ENCODE data around the gene PCGF1.
"Not testable (repeated sequence)": the region's sequence is repeated elsewhere in the genome, so short reads cannot be mapped to it uniquely, and the experiment has no call there.

The PCGF1 gene

DNA sequence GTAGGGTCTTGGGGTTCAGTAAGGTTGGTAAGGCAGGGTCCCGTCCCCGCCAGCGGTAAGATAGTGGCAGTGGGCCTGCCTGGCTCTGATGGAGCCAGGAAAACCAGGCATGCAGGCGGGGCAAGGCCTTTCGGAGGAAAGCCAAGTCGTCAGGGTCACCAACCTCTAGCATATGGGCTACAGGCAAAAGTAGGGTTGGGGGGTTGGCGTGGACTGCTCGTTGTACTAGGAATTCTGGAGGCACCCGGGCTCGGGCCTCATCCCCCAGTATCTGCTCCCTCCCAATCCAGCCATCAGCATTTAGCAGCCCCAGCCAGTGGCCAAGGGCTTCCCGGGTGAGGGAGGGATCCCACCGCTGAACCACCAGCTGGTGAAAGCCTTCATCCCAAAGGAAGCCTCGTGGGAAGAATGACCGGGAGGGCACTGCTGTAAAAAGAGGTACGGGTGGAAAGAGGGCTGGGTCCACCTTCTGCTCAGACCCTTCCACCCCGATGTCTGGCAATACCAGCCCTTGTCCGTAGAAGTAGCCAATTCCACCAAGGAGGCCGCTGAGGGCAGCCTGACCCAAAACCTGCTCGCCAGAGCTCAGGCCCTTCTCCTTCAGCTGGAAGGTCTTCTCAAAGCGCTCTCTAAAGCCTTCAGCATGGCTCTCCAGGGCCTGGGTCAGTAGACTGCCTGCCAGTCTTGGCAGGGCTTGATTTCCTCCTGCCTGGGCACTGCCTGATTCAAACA lies 45.3 kb downstream of the PCGF1 start:
- H3K4me3 ChIP-seq (ENCODE audit: low read depth, low read length), result no peak overlapping the region
- H3K9me3 ChIP-seq (ENCODE audit: control insufficient read depth, insufficient read depth, low read depth, low read length), result no peaks in the 10 kb centered on the region
- 0 out of 2 replicates have a peak, but pooled peaks cover 3% of the 10 kb centered on the region for H3K4me1 ChIP-seq (ENCODE audit: control insufficient read depth, insufficient read depth, low read length)
- H3K27me3 ChIP-seq (ENCODE audit: control insufficient read depth, insufficient read depth, low read length), result no peaks in the 10 kb centered on the region
- H3K36me3 ChIP-seq (ENCODE audit: control insufficient read depth, insufficient read depth, low read length), result peaks cover 23% of the 10 kb centered on the region
- H3K27ac ChIP-seq (ENCODE audit: low read depth, low read length), result no peak overlapping the region
- no peak overlapping the region for H3K9ac ChIP-seq (ENCODE audit: low read length)

DNA sequence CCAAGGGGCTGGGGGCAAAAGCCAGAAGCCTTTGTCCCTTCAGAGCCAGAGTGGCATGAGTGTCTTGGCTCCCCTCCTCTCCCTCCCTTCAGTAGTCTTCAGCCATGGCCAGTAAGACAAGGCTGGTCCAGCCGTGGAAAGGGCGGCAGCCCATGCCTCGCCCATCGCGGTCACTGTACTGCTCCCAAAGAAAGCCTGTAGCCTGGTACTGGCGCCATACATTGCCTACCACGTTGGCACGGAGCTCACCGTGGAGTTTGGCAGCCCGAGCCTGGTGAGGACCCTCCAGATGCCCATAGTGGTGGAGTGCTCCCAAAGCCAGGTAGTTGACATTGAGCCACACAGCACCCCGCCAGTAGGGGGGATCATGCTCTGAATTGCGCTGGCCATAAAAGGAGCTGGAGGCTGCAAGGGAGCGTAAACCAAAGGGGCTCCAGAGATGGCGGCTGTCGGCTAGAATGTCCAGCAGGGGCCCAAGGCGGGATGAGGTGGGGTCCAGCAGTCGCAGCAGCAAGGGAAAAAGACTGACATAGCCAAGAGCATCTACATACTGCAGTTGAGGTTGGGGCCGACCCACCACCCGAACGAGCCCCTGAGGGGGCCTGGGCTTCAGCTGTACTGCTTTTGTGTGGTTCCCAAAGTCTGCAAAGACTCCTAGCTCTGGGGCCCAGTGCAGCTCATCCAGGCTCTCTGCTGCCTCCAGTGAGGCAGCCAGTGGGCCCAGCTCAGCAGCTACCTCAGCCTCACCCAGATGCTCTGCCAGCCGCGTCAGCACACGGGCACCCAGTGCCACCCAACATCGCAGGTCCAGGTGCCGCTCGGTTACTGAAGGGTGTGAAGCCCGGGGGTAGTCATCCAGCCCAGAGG lies 46.1 kb downstream of the PCGF1 start:
- H3K4me1 ChIP-seq (ENCODE audit: control insufficient read depth, insufficient read depth, low read length), result 0 out of 2 replicates have a peak, but pooled peaks cover 3% of the 10 kb centered on the region
- H3K27me3 ChIP-seq (ENCODE audit: control insufficient read depth, insufficient read depth, low read length), result no peaks in the 10 kb centered on the region
- no peaks in the 10 kb centered on the region for H3K9me3 ChIP-seq (ENCODE audit: control insufficient read depth, insufficient read depth, low read depth, low read length)
- no peak overlapping the region for H3K27ac ChIP-seq (ENCODE audit: low read depth, low read length)
- no peak overlapping the region for H3K4me3 ChIP-seq (ENCODE audit: low read depth, low read length)
- peaks cover 23% of the 10 kb centered on the region for H3K36me3 ChIP-seq (ENCODE audit: control insufficient read depth, insufficient read depth, low read length)
- no peak overlapping the region for H3K9ac ChIP-seq (ENCODE audit: low read length)

DNA sequence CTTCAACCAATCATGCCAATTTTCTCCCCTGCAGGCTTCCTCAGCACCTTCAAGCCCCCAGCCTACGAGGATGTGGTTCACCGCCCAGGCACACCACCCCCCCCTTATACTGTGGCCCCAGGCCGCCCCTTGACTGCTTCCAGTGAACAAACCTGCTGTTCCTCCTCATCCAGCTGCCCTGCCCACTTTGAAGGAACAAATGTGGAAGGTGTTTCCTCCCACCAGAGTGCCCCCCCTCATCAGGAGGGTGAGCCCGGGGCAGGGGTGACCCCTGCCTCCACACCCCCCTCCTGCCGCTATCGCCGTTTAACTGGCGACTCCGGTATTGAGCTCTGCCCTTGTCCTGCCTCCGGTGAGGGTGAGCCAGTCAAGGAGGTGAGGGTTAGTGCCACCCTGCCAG lies 47.3 kb downstream of the PCGF1 start:
- not testable (repeated sequence) for H3K9me3 ChIP-seq (ENCODE audit: control insufficient read depth, insufficient read depth, low read depth, low read length); H3K9ac ChIP-seq (ENCODE audit: low read length); H3K4me3 ChIP-seq (ENCODE audit: low read depth, low read length); H3K27ac ChIP-seq (ENCODE audit: low read depth, low read length); H3K27me3 ChIP-seq (ENCODE audit: control insufficient read depth, insufficient read depth, low read length); H3K4me1 ChIP-seq (ENCODE audit: control insufficient read depth, insufficient read depth, low read length)
- H3K36me3 ChIP-seq (ENCODE audit: control insufficient read depth, insufficient read depth, low read length), result peaks cover 23% of the 10 kb centered on the region

DNA sequence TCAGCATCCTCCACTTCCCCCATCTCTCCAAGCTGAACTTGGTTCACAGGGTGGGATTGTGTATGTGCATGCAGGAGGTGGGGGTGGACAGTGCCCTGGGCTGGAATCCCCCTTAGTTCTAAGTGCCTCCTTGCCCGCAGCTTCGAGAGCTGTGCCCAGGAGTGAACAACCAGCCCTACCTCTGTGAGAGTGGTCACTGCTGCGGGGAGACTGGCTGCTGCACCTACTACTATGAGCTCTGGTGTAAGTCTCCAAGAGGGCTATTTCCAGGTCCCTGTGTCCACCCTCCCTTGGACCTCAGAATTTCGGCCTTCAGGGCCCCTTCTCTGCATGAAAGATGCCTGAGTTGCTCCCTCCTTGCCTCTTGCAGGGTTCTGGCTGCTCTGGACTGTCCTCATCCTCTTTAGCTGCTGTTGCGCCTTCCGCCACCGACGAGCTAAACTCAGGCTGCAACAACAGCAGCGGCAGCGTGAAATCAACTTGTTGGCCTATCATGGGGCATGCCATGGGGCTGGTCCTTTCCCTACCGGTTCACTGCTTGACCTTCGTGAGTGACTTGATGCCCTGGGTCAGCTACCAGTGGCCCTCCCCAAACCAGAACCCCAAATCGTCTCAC lies 47.9 kb downstream of the PCGF1 start:
- peak overlapping the region; percentile 91 for H3K4me3 ChIP-seq (ENCODE audit: low read depth, low read length)
- not testable (repeated sequence) for H3K27ac ChIP-seq (ENCODE audit: low read depth, low read length)

DNA sequence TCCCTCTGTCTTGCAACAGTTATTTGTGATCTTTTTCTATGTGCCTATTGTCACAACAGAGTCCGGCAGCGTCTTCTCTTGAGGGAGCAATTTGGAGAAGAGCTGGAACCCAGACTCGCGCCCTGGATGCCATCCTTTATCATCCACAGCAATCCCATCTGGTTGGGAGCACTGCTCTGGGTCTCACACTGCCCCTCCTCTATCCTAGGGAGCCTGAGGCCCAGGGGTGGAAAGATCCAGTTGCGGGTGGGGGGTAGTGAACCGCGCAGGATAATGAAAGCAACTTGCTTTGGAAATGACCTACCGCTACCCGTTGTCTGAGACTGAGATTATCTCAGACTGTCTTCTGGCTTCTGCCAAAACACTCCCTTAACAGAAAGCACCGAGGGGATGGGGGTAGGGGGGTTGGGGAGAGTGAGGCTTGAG lies 48.5 kb downstream of the PCGF1 start:
- Histone ChIP-seq H3K9ac (ENCODE audit: low read length) (peak overlapping the region; percentile 89), H3K4me3 (ENCODE audit: low read depth, low read length) (peak overlapping the region; percentile 91), H3K4me1 (ENCODE audit: control insufficient read depth, insufficient read depth, low read length) (0 out of 2 replicates have a peak, but pooled peaks cover 5% of the 10 kb centered on the region), H3K27ac (ENCODE audit: low read depth, low read length) (no peak overlapping the region), H3K27me3 (ENCODE audit: control insufficient read depth, insufficient read depth, low read length) (no peaks in the 10 kb centered on the region), H3K36me3 (ENCODE audit: control insufficient read depth, insufficient read depth, low read length) (peaks cover 23% of the 10 kb centered on the region), H3K9me3 (ENCODE audit: control insufficient read depth, insufficient read depth, low read depth, low read length) (no peaks in the 10 kb centered on the region)

More for the DNA sequence above, 47.9 kb downstream of the PCGF1 start:
- not testable (repeated sequence) for H3K27me3 ChIP-seq (ENCODE audit: control insufficient read depth, insufficient read depth, low read length); H3K4me1 ChIP-seq (ENCODE audit: control insufficient read depth, insufficient read depth, low read length); H3K9me3 ChIP-seq (ENCODE audit: control insufficient read depth, insufficient read depth, low read depth, low read length)
- peak overlapping the region; percentile 14 for H3K9ac ChIP-seq (ENCODE audit: low read length)
- peaks cover 23% of the 10 kb centered on the region for H3K36me3 ChIP-seq (ENCODE audit: control insufficient read depth, insufficient read depth, low read length)

DNA sequence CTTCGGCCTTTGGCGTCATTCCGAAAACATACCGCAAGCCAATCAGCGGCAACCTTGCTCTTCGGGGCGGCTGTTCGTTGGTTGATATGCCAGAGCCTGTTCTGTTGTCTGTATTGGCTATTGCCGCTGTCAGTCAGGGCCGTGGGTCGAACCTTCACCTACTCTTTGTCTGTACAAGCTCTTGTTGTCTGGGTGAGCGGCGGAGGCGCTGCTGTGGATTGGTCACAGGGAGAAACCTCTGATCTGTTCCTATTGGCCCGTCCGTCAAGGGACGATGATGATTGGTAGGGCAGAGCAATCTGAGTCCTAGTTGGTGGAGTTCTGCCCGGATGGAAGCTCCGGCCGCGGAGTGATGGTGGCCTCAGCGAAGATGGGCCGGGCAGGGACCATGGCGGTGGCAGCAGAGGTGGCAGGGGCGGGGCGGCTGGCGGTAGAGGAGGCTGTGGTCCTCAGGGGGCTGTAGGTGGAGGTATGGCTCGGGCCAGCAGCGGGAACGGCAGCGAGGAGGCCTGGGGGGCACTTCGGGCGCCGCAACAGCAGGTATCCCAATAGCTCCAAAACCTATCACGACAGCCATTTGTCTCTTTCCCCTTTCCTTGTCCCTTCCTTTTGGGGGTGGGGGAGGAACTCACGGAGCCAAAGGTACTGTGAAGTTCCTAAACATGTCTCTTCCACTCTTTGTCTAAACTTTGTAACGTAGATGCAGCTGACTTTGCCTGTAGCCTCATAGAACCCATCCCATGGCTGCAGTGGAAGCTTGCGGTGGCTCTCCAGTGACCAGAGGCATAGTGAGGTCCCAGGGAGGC lies 49.2 kb downstream of the PCGF1 start, which contains the start of gene WBP1:
WBP1 (plus strand) TSS at position 307 of the 806 bp plus-strand sequence; CDS start at position 472, 165 bp downstream.
- Histone ChIP-seq H3K4me3 (ENCODE audit: low read depth, low read length) (peak within 1 kb of the TSS; percentile 91), H3K9me3 (ENCODE audit: control insufficient read depth, insufficient read depth, low read depth, low read length) (no peaks in the 10 kb centered on the region), H3K36me3 (ENCODE audit: control insufficient read depth, insufficient read depth, low read length) (peaks cover 22% of the 10 kb centered on the region), H3K27me3 (ENCODE audit: control insufficient read depth, insufficient read depth, low read length) (no peaks in the 10 kb centered on the region), H3K9ac (ENCODE audit: low read length) (peak within 1 kb of the TSS; percentile 89), H3K4me1 (ENCODE audit: control insufficient read depth, insufficient read depth, low read length) (0 out of 2 replicates have a peak, but pooled peaks cover 5% of the 10 kb centered on the region), H3K27ac (ENCODE audit: low read depth, low read length) (peak within 1 kb of the TSS; percentile 71)

DNA sequence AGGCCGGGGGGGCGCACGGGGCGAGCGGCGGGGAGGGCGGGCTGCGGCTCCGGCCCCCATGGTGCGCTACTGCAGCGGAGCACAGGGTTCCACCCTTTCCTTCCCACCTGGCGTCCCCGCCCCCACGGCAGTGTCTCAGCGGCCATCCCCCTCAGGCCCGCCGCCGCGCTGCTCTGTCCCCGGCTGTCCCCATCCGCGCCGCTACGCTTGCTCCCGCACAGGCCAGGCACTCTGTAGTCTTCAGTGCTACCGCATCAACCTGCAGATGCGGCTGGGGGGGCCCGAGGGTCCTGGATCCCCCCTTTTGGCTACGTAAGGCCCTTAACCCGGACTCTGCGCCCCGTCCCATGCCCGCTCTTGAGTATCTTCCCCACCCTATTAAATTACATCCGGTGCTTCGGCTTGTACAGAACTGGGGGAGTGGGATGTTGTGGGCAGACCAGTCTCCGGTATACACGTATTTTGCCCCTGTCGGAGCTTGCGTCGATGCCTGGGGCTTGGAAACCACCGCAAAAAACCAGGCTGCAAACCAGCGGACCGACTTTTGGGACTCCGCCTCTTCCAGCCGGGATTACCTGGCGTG lies 49.9 kb downstream of the PCGF1 start:
- Histone ChIP-seq H3K9ac (ENCODE audit: low read length) (peak overlapping the region; percentile 71), H3K4me1 (ENCODE audit: control insufficient read depth, insufficient read depth, low read length) (peaks cover 6% of the 10 kb centered on the region; the same call in 1 of the 2 replicates), H3K27me3 (ENCODE audit: control insufficient read depth, insufficient read depth, low read length) (no peaks in the 10 kb centered on the region), H3K36me3 (ENCODE audit: control insufficient read depth, insufficient read depth, low read length) (peaks cover 15% of the 10 kb centered on the region), H3K27ac (ENCODE audit: low read depth, low read length) (peak overlapping the region; percentile 71), H3K4me3 (ENCODE audit: low read depth, low read length) (peak overlapping the region; percentile 71), H3K9me3 (ENCODE audit: control insufficient read depth, insufficient read depth, low read depth, low read length) (no peaks in the 10 kb centered on the region)

DNA sequence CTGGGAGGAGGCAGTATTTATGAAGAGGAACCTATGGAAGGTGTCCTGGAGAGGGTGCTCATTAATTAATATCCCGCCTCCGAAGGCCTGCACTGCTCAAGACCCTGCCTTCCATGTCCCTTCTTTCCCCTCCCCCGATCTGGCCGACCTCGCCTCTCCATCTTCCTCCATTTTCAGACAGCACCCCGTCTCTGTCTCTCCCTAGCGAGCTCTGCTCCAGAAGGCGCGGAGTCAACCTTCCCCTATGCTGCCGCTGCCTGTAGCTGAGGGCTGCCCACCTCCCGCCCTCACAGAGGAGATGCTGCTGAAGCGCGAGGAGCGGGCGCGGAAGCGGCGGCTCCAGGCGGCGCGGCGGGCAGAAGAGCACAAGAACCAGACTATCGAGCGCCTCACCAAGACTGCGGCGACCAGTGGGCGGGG lies 50.4 kb downstream of the PCGF1 start:
- Histone ChIP-seq H3K4me1 (ENCODE audit: control insufficient read depth, insufficient read depth, low read length) (peaks cover 9% of the 10 kb centered on the region; the same call in 1 of the 2 replicates), H3K9ac (ENCODE audit: low read length) (peak overlapping the region; percentile 41), H3K4me3 (ENCODE audit: low read depth, low read length) (peak overlapping the region; percentile 71), H3K36me3 (ENCODE audit: control insufficient read depth, insufficient read depth, low read length) (peaks cover 10% of the 10 kb centered on the region), H3K27me3 (ENCODE audit: control insufficient read depth, insufficient read depth, low read length) (no peaks in the 10 kb centered on the region), H3K9me3 (ENCODE audit: control insufficient read depth, insufficient read depth, low read depth, low read length) (no peaks in the 10 kb centered on the region), H3K27ac (ENCODE audit: low read depth, low read length) (no peak overlapping the region)

Data from HUES6 (cell line).